ENCODE measurements around the gene SLC2A11.
"Not testable (repeated sequence)": the region's sequence is repeated elsewhere in the genome, so short reads cannot be mapped to it uniquely, and the experiment has no call there.

SLC2A11 gene

DNA sequence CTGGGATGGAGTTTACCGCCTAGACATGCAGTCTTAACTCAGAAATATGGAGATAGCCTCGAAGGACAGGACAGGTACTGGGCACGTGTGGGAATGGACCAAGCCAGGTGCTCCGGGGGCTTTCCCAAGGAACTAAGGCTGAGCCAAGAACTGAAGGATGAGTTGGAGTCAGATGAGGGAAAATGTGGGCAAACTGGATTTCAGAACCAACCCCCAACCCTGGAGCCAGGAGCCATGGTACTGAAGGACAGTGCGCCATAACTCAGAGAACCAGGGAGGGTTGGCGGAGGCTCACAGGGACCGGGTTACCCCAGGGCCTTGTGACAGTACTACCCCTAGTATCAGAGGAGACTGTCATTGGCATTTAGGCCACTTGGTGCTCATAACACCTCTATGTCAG is 34.1 kb downstream of the SLC2A11 start:
- no peak for DNase-seq (ENCODE audit: low read depth)

GRCh38 chr22:23892130-23892529 is 34.5 kb downstream of the SLC2A11 start:
- DNase-seq (ENCODE audit: low read depth) = no peak

GRCh38 chr22:23892706-23893105 is 35.0 kb downstream of the SLC2A11 start:
- no peak for DNase-seq (ENCODE audit: low read depth)

DNA sequence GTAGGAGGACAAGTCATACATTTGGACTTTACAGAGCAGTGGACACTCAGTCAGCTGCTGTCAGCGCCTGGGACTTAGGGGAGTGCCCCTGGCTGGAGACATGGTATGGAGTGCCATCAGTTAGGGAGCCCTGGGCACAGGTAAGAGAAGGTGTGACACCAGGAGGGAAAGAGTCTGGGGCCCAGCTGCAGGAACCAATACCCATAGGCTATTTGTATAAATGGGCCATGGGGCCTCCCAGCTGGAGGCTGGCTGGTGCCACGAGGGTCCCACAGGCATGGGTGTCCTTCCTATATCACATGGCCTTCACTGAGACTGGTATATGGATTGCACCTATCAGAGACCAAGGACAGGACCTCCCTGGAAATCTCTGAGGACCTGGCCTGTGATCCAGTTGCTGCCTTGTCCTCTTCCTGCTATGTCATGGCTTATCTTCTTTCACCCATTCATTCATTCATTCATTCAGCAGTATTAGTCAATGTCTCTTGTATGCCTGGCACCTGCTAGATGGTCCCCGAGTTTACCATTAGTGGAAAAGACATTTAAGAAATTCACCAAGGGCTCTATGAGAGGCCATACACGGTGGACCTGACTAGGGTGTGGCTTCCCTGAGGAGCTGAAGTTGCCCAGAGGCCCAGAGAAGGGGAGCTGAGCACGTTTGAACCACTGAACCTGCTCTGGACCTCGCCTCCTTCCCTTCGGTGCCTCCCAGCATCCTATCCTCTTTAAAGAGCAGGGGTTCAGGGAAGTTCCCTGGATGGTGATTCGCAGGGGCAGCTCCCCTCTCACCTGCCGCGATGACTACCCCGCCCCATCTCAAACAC is 35.7 kb downstream of the SLC2A11 start:
- no peak for DNase-seq (ENCODE audit: low read depth)

DNA sequence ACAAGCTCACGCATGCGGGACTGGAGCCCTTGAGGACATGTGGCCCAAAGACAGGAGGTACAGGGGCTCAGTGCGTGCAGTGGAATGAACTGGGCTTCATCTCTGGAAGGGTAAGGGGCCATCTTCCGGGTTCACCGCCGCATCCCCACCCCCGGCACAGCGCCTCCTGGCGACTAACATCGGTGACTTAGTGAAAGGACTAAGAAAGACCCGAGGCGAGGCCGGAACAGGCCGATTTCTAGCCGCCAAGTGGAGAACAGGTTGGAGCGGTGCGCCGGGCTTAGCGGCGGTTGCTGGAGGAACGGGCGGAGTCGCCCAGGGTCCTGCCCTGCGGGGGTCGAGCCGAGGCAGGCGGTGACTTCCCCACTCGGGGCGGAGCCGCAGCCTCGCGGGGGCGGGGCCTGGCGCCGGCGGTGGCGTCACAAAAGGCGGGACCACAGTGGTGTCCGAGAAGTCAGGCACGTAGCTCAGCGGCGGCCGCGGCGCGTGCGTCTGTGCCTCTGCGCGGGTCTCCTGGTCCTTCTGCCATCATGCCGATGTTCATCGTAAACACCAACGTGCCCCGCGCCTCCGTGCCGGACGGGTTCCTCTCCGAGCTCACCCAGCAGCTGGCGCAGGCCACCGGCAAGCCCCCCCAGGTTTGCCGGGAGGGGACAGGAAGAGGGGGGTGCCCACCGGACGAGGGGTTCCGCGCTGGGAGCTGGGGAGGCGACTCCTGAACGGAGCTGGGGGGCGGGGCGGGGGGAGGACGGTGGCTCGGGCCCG is 36.5 kb downstream of the SLC2A11 start, which contains the start of gene MIF:
Gene MIF (plus strand): TSS at position 439 of the 765 bp plus-strand sequence. CDS start 92 bp downstream, at position 531.
- peak; percentile 91 for DNase-seq (ENCODE audit: low read depth)

- DNase-seq (ENCODE audit: low read depth) = peak; percentile 90
Measured at GRCh38 chr22:23894710-23895598, 37.3 kb downstream of the SLC2A11 start.

DNA sequence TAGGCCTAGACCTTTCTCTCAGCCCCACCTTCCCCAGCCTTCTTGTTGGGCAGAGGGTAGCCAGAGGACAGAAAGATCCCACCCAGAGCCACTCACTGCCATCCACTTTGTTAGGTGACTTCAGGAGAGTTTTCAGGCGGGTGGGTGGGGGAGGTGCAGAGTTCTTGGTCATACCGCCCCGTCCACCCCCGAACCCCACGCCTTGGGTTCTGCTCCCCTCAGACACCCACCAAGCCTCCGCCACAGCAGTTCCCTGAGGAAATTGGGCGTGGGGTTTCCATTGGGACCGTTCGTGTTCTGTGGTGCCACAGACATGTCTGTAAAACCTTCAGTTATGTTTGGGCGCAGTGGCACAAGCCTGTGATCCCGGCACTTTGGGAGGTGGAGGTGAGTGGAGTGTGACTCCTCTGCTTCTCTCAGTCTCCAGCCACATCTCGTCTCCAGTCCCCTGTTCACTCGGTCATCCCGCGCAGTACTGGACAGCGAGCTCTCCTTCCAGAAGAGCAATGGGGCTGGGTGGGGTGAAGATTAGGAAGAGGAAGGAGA is 38.0 kb downstream of the SLC2A11 start:
- no peak for DNase-seq (ENCODE audit: low read depth)

DNA sequence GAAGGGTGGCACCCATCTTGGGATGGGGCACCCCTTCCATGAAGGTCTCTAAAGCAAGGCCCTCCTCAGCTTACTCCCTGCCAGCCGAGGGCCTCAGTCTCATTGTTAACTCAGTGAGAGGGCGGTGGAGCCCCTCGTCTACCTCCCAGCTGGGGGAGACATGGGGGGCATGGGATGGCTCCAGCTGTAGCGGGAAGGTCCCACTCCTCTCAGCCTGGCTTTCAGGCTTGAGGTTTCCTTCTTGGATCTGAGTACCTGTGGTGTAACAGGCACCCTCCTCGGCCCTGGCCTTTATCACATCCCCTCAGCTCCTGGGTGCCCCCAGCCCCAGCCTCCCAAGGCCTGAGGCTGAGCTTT is 38.5 kb downstream of the SLC2A11 start:
- DNase-seq (ENCODE audit: low read depth) = no peak

DNA sequence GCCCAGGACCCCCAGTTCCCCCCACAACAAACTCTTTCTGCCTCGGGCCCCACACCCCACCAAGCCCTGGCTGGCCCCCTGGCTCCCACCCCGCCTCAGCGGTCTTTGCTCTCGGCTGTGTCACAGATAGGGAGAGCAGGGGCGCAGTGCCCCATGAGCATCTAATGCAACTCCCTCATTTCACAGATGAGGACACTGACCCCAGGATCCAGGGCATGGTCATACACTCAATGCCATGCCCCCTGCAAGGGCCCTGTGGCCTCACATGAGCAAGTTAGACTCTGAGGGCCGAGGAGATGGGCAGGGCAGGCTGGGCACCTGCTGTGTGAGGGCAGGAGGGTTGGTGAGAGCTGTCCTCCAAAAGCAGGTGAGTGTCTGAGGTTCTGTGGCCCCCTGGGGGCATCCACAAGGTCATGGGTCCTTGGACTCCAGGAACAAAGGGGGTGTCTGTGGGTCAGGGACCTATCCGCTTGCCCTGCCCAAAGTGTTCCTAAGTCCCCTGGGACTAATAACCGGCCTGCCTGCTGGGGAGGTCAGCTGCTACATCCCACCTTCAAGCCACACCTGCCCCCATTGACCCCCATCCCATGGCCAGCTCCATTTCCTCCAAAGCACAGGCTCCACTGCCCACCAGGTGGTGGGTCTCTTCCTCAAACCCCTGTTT is 39.0 kb downstream of the SLC2A11 start:
- no peak for DNase-seq (ENCODE audit: low read depth)

- DNase-seq (ENCODE audit: low read depth) = no peak
Measured at GRCh38 chr22:23897320-23897719, 39.6 kb downstream of the SLC2A11 start.

- DNase-seq (ENCODE audit: low read depth) = no peak
Measured at GRCh38 chr22:23898006-23898974, 40.6 kb downstream of the SLC2A11 start.

GRCh38 chr22:23899042-23899745 is 41.5 kb downstream of the SLC2A11 start:
- DNase-seq (ENCODE audit: low read depth) = no peak

GRCh38 chr22:23900227-23900626 is 42.6 kb downstream of the SLC2A11 start:
- not testable (repeated sequence) for DNase-seq (ENCODE audit: low read depth)

GRCh38 chr22:23901600-23901999 is 43.9 kb downstream of the SLC2A11 start:
- DNase-seq (ENCODE audit: low read depth) = no peak

GRCh38 chr22:23903328-23903971 is 45.8 kb downstream of the SLC2A11 start:
- DNase-seq (ENCODE audit: low read depth) = no peak

- no peak for DNase-seq (ENCODE audit: low read depth)
Measured at GRCh38 chr22:23904573-23905254, 47.0 kb downstream of the SLC2A11 start.

DNA sequence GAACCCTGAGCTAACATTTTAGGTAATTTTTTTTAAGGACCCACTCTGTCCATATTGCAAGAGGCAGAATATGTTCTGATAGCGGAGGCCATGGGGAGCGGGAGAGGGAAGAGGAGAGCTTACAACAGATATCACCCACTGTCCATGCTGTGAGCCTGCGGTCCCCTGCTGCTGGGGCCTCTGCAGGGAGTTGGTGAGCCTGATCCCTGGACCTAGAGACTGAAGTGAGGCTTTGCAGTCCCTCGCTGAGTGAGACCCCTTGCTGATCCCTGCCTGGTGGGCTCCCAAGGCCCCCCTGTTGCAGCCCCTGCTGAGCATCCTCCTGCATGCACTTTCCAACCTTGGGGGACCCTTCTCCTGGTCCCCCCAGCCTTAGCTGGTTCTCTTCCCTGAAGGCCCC is 49.0 kb downstream of the SLC2A11 start:
- no peak for DNase-seq (ENCODE audit: low read depth)

DNA sequence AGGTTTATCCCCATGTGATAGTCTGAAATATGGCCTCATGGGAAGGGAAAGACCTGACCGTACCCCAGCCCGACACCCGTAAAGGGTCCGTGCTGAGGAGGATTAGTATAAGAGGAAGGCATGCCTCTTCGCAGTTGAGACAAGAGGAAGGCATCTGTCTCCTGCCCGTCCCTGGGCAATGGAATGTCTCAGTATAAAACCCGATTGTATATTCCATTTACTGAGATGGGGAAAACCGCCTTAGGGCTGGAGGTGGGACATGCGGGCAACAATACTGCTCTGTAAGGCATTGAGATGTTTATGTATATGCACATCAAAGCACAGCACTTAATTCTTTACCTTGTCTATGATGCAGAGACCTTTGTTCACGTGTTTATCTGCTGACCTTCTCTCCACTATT is 49.7 kb downstream of the SLC2A11 start:
- not testable (repeated sequence) for DNase-seq (ENCODE audit: low read depth)
